ENCODE results near the gene TEX35.
A peak's percentile ranks its signal among the peaks of the same experiment; 100 is the strongest.

Gene TEX35

DNA sequence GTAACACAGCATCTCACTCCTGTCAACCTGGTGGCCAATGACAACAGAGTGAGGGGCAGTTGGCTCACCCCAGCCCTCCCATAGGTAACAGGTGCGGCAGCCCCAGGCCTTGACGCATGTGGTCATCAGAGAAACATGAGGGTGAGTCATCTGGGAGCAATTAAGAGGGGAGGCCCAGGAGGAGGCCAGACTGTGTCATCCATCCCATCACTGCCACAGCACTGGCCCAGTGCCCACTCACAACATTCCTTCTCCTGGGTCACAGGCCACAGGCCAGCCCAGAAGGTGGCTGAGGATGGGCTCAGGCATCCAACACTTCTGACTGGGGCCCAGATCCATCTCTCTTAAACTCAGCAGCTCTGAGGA lies 17.1 kb downstream of the TEX35 start:
- no peak overlapping the region for H3K9ac ChIP-seq (ENCODE audit: insufficient read length)
- TF ChIP-seq POLR2AphosphoS5 (IDR thresholded peaks at IDR 0.05; ENCODE audit: borderline replicate concordance, low read depth, low read length), result no peak
- no peak for TF ChIP-seq EZH2 (IDR thresholded peaks at IDR 0.05)
- TF ChIP-seq FOXP2 (optimal IDR thresholded peaks at IDR 0.05; ENCODE audit: control extremely low read depth, extremely low read length, insufficient read depth), result no peak
- H3K9me3 ChIP-seq (ENCODE audit: low read depth, low read length), result no peaks in the 10 kb centered on the region
- H3K36me3 ChIP-seq (ENCODE audit: insufficient read depth, low read length), result no peaks in the 10 kb centered on the region
- DNase-seq (ENCODE audit: low read depth, low spot score), result no peak
- no peak overlapping the region for H3K4me3 ChIP-seq
- no peak overlapping the region for H3K27ac ChIP-seq

DNA sequence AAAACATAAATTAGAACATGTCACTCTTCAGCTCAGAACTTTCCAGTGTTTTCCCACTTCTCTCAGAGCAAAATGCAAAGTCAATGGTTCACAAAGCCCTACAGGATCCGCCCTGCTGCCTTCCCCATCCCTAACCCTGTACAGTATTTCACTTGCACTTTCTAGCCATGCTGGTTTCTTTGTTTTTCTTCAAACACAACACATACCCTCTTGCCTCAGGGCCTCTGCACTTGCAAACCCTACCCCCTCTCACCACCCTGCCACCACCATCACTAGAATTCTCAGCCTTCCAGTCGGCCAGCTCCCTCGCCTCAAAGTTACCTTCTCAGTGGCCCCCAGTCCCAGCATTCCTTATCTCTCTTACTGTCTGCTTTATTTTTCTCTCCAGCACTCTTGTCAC lies 17.6 kb downstream of the TEX35 start:
- Histone ChIP-seq H3K9me3 (ENCODE audit: low read depth, low read length) (no peaks in the 10 kb centered on the region), H3K36me3 (ENCODE audit: insufficient read depth, low read length) (no peaks in the 10 kb centered on the region), H3K27ac (no peak overlapping the region), H3K4me3 (no peak overlapping the region), H3K9ac (ENCODE audit: insufficient read length) (no peak overlapping the region)
- DNase-seq (ENCODE audit: low read depth, low spot score), result no peak
- no peak for TF ChIP-seq POLR2AphosphoS5 (IDR thresholded peaks at IDR 0.05; ENCODE audit: borderline replicate concordance, low read depth, low read length)
- TF ChIP-seq EZH2 (IDR thresholded peaks at IDR 0.05), result no peak
- TF ChIP-seq FOXP2 (optimal IDR thresholded peaks at IDR 0.05; ENCODE audit: control extremely low read depth, extremely low read length, insufficient read depth), result no peak

DNA sequence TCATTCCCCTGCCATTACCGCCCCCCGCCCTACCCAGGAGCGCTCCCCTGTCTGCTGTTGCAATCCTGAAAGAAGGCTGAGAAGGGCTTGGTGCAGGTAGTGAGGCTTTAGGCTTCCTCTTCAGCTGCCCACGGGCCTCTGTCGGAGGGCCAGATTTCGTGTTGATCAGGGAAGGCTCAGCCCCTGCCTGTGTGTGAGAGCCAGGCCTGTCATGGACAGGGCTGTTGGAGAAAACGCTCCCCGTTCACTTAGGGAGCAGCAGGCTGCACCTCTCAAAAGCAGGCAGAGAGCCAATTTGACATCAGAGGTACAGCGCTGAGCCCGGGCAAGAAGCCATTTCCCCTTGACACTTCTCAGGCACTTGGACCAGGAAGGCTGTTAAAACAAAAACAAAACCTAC lies 19.0 kb downstream of the TEX35 start:
- Histone ChIP-seq H3K9me3 (ENCODE audit: low read depth, low read length) (no peaks in the 10 kb centered on the region), H3K9ac (ENCODE audit: insufficient read length) (no peak overlapping the region), H3K27ac (no peak overlapping the region), H3K36me3 (ENCODE audit: insufficient read depth, low read length) (no peaks in the 10 kb centered on the region), H3K4me3 (no peak overlapping the region)
- no peak for DNase-seq (ENCODE audit: low read depth, low spot score)
- TF ChIP-seq EZH2 (IDR thresholded peaks at IDR 0.05) (no peak), POLR2AphosphoS5 (IDR thresholded peaks at IDR 0.05; ENCODE audit: borderline replicate concordance, low read depth, low read length) (no peak), FOXP2 (optimal IDR thresholded peaks at IDR 0.05; ENCODE audit: control extremely low read depth, extremely low read length, insufficient read depth) (no peak)

DNA sequence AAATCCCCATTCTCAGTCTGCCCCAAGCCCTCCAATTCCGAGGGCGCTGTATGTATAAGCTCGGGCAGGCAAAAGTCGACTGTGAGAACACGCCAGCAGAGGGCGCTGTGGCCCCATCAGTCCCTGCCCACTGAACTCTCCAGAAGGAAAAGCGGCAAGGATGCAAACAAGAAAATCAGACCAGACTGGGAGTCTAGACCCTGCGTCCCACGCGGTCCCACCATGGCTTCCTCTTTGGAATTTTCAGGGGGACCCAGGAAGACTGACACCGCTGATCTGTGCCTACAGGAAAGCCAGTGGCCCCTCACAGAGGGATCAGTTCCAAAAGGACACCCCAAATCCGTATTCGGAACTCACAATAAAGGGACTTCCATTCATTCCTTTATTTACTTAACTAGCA lies 19.5 kb downstream of the TEX35 start:
- H3K27ac ChIP-seq, result no peak overlapping the region
- H3K36me3 ChIP-seq (ENCODE audit: insufficient read depth, low read length), result no peaks in the 10 kb centered on the region
- peak; percentile 34 for DNase-seq (ENCODE audit: low read depth, low spot score)
- H3K4me3 ChIP-seq, result peak overlapping the region; percentile 42; the same call in 1 of the 2 replicates
- TF ChIP-seq POLR2AphosphoS5 (IDR thresholded peaks at IDR 0.05; ENCODE audit: borderline replicate concordance, low read depth, low read length) (no peak), FOXP2 (optimal IDR thresholded peaks at IDR 0.05; ENCODE audit: control extremely low read depth, extremely low read length, insufficient read depth) (no peak), EZH2 (IDR thresholded peaks at IDR 0.05) (no peak)
- H3K9me3 ChIP-seq (ENCODE audit: low read depth, low read length), result no peaks in the 10 kb centered on the region
- no peak overlapping the region for H3K9ac ChIP-seq (ENCODE audit: insufficient read length)

DNA sequence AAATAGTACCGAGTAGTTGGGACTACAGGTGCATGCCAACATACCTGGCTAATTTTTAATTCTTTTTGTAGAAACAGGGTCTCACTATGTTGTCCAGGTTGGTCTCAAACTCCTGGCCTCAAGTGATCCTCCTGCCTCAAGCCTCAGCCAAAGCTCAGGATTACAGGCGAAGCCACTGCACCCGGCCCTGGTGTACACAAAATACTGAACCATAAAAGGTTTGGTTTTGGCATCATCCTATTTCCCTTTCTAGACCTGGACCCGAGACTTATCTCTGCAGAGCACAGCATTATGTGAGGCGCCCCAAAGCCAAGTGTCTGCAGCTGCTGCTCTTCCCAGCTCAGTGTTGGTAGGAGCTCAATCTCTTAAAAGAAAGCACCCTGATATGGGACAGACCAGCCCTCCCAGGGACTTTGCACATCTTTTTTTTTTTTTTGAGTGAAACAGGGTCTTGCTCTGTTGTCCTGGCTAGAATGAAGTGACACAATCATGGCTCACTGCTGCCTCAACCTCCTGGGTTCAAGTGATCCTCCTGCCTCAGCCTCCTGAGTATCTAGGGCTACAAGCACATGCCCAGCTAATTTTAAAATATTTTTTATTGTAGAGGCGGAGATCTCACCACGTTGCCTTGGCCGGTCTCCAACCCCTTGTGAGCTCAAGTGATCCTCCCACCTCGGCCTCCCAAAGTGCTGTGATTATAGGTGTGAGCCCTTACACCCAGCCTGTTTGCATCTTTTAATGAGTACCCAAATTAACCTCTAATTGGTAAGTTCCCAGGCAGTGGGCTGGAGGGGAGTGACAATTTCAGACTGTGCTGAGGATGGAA lies 20.4 kb downstream of the TEX35 start:
- no peak overlapping the region for H3K4me3 ChIP-seq
- no peak for DNase-seq (ENCODE audit: low read depth, low spot score)
- H3K27ac ChIP-seq, result no peak overlapping the region
- no peaks in the 10 kb centered on the region for H3K36me3 ChIP-seq (ENCODE audit: insufficient read depth, low read length)
- H3K9ac ChIP-seq (ENCODE audit: insufficient read length), result no peak overlapping the region
- no peaks in the 10 kb centered on the region for H3K9me3 ChIP-seq (ENCODE audit: low read depth, low read length)
- TF ChIP-seq EZH2 (IDR thresholded peaks at IDR 0.05), result no peak
- TF ChIP-seq FOXP2 (optimal IDR thresholded peaks at IDR 0.05; ENCODE audit: control extremely low read depth, extremely low read length, insufficient read depth), result no peak
- TF ChIP-seq POLR2AphosphoS5 (IDR thresholded peaks at IDR 0.05; ENCODE audit: borderline replicate concordance, low read depth, low read length), result no peak

DNA sequence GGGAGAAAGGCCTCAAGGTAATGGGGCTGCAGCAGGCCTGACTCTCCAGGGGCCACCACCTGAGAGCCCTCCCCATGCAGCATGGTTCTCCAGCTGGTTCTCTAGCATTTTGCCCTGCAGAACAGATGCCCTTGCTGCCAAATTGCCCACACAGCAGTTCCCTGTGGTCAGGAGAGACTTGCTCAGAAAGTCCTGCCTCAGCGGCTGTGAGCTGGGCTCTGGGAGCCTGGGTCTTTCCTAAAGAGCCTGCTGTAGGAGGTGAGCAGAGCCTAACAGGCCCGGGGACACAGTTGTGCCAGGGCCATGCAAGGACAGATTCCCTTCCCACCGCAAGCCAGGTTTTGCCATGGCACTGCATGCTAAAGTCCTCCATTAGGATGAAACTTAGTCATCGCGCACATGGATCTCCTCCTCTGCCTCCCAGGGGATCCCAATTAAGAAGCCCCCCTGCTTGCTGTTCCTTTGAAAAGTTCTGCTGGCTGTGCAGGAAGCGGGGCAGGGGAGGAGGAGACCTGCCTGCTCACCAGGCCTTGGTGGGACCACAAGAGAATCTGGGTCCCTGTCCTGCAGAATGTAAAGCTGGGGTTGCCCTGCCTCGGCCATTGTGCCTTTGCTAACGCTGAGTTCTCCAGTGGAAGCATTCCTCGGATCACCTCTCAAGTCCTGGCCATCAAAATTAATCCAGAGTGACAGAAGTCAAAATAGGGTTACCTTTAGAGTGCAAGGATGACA lies 21.4 kb downstream of the TEX35 start:
- TF ChIP-seq FOXP2 (optimal IDR thresholded peaks at IDR 0.05; ENCODE audit: control extremely low read depth, extremely low read length, insufficient read depth), result no peak
- no peak for TF ChIP-seq EZH2 (IDR thresholded peaks at IDR 0.05)
- TF ChIP-seq POLR2AphosphoS5 (IDR thresholded peaks at IDR 0.05; ENCODE audit: borderline replicate concordance, low read depth, low read length), result no peak
- Histone ChIP-seq H3K9ac (ENCODE audit: insufficient read length) (no peak overlapping the region), H3K36me3 (ENCODE audit: insufficient read depth, low read length) (no peaks in the 10 kb centered on the region), H3K4me3 (no peak overlapping the region), H3K27ac (no peak overlapping the region), H3K9me3 (ENCODE audit: low read depth, low read length) (no peaks in the 10 kb centered on the region)
- no peak for DNase-seq (ENCODE audit: low read depth, low spot score)

DNA sequence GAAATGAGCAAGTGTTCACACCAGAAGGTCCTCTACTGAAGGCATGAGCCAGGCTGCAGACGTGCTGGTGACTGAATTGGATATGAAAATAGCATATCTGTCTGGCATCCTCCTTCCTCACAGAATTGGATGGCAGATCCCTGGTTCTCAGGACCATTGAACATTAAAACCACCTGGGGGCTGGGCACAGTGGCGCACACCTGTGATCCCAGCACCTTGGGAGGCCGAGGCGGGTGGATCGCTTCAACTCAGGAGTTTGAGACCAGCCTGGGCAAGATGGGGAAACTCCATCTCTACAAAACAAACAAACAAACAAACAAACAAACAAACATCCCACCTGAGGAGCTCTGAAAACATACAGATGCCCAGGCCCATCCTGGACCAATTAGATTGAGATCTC lies 23.4 kb downstream of the TEX35 start:
- Histone ChIP-seq H3K4me3 (no peak overlapping the region), H3K27ac (no peak overlapping the region), H3K36me3 (ENCODE audit: insufficient read depth, low read length) (no peaks in the 10 kb centered on the region), H3K9ac (ENCODE audit: insufficient read length) (no peak overlapping the region), H3K9me3 (ENCODE audit: low read depth, low read length) (no peaks in the 10 kb centered on the region)
- TF ChIP-seq FOXP2 (optimal IDR thresholded peaks at IDR 0.05; ENCODE audit: control extremely low read depth, extremely low read length, insufficient read depth) (no peak), EZH2 (IDR thresholded peaks at IDR 0.05) (no peak), POLR2AphosphoS5 (IDR thresholded peaks at IDR 0.05; ENCODE audit: borderline replicate concordance, low read depth, low read length) (no peak)
- DNase-seq (ENCODE audit: low read depth, low spot score), result no peak

DNA sequence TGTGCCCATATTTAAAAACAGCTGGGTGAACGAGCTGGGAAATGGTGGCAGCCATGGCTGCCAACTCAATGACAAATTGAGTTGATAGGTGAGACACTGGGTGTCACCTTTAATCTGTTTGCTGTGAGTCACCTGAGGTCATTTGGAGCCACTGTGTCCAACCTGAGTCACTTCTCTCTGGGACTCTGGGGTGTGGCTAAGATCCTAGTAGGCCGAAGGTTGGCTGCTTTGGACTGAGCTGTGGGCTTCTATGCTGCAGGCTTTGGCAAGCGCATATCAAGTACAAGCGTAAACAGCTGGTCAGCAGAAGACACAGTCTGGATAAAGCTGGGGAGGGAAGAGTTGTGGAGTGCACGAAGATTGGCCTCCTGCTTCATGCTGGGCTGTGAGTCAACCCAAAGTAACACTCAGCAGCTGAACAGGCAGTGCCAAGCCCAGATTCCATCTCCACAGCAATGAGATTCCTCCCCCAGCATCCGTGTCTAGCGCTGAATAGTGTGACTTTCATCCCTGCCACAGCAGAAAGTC lies 24.0 kb downstream of the TEX35 start:
- no peak for DNase-seq (ENCODE audit: low read depth, low spot score)
- Histone ChIP-seq H3K4me3 (no peak overlapping the region), H3K9me3 (ENCODE audit: low read depth, low read length) (no peaks in the 10 kb centered on the region), H3K27ac (no peak overlapping the region), H3K36me3 (ENCODE audit: insufficient read depth, low read length) (no peaks in the 10 kb centered on the region), H3K9ac (ENCODE audit: insufficient read length) (no peak overlapping the region)
- no peak for TF ChIP-seq POLR2AphosphoS5 (IDR thresholded peaks at IDR 0.05; ENCODE audit: borderline replicate concordance, low read depth, low read length)
- TF ChIP-seq FOXP2 (optimal IDR thresholded peaks at IDR 0.05; ENCODE audit: control extremely low read depth, extremely low read length, insufficient read depth), result no peak
- no peak for TF ChIP-seq EZH2 (IDR thresholded peaks at IDR 0.05)
